Measurements from ENCODE around the gene CERK.
"Not testable (repeated sequence)": the region's sequence is repeated elsewhere in the genome, so short reads cannot be mapped to it uniquely, and the experiment has no call there.

CERK gene, protein sequence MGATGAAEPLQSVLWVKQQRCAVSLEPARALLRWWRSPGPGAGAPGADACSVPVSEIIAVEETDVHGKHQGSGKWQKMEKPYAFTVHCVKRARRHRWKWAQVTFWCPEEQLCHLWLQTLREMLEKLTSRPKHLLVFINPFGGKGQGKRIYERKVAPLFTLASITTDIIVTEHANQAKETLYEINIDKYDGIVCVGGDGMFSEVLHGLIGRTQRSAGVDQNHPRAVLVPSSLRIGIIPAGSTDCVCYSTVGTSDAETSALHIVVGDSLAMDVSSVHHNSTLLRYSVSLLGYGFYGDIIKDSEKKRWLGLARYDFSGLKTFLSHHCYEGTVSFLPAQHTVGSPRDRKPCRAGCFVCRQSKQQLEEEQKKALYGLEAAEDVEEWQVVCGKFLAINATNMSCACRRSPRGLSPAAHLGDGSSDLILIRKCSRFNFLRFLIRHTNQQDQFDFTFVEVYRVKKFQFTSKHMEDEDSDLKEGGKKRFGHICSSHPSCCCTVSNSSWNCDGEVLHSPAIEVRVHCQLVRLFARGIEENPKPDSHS

DNA sequence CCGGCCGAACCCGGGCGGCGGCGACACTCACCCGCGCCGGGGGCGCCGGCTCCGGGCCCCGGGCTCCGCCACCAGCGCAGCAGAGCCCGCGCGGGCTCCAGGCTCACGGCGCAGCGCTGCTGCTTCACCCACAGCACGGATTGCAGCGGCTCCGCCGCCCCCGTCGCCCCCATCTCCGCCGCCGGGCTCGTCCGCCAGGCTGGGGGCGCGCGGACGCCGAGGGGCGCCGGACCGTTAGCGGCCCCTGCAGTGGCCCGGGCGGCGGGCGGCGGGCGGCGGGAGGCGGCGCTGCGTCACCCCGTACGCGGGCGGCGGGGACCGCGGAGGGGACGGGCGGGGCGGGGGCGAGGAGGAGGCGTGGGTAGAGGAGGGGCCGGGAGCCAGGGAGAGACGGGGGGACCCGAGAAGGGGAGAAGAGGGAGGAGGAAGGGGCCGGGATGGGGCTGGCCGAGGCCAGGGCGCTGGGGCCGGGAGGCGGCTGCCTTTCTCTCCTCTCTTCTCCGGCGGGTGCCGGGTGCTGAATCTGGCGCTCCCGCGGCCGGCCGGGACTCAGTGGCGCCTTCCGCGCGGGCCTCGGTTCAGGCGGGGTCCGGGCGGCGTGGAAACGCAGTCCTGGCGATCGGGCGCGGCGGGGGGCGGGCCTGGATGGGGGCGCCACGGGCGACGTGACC lies at the start of gene CERK:
Gene CERK (minus strand): TSS at position 277 of the 671 bp plus-strand sequence. CDS start 104 bp downstream, at position 173.
- DNase-seq (ENCODE audit: low spot score) = peak; percentile 82

DNA sequence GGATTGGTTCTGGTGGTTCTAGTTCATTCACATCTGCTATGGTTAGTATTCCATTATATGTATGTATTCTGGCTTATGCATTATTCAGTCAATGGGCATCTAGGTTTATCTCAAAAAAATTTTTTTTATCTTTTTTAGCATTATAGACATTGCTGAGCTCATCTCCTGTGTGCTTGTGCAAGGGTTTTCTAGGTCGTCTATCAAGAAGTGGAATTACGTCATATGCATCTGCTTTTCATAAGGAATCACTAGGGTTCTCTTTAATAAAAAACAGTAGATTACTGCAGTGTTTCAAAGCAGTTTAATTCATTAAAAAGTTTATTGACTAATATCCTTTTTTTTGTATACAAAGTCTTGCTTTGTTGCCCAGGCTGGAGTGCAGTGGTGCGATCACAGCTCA lies 45.7 kb upstream of the CERK start:
- DNase-seq (ENCODE audit: low spot score) = no peak

DNA sequence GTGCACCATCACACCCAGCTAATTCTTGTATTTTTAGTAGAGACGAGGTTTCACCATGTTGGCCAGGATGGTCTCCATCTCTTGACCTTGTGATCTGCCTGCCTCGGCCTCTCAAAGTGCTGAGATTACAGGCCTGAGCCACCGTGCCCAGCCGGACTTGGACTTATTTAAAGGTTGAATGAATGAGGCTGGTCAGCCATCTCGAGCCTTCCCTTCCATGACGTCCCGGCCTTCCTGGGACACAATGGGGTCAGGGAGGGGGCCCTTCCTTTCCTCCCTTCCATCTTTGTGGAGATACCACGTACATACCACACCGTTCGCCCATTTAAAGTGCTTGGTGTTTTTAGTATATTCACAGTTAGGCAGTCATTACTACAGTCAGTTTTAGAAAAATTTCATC lies 44.1 kb upstream of the CERK start:
- DNase-seq (ENCODE audit: low spot score) = not testable (repeated sequence)

DNA sequence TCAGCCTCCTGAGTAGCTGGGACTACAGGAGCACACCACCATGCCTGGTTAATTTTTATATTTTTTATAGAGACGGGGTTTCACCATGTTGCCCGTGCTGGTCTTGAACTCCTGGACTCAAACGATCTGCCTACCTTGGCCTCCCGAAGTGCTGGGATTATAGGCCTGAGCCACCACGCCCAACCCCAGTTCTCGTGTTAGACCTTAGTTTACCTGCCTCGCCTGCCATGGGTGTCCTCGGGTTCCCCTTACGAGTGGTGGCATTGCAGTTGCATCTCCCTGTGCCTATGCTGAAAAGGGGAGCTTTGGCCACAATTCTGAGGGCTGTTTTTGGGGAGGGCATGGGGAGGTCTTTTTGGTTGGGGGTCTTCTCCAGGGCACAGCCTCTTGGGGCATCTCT lies 43.2 kb upstream of the CERK start:
- DNase-seq (ENCODE audit: low spot score) = no peak

DNA sequence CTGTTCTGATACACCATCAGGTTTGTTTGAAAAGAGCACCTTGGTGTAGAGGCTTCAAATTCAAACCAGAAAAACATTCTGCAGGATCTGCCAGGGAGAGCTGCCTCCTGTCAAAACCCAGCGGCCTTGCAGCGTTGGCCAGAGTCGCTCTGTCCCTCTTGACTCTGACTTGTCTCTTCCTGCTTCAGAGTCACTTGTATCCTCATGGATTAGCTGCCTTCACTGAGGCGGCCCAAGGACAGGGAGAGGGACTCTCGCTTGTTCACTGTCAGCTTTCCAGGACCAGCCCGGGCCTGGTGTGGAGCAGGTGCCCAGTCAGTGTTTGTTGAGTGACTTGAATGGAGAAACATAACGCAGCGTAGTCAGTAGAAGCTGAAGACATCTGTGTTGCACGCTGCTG lies 42.4 kb upstream of the CERK start:
- DNase-seq (ENCODE audit: low spot score) = no peak

DNA sequence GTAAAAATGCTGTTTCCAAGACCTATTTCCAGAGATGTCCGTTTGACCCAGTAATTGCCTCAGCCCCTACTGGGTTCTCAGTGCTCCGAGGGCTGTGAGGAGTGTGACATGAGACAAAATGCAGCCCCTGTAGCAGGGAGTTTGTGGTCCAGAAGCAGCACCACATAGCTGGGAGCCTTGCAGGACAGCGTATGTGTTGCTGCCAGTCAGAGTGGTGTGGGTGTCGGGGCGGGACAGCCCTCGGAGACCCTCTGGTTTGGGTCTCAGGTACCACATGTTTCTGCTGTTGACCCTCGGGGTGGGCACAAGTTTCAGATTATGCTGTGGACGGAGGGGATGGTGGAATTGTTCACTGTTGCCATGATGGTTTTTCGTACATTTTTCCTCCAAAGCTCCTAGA lies 41.6 kb upstream of the CERK start:
- DNase-seq (ENCODE audit: low spot score) = no peak

DNA sequence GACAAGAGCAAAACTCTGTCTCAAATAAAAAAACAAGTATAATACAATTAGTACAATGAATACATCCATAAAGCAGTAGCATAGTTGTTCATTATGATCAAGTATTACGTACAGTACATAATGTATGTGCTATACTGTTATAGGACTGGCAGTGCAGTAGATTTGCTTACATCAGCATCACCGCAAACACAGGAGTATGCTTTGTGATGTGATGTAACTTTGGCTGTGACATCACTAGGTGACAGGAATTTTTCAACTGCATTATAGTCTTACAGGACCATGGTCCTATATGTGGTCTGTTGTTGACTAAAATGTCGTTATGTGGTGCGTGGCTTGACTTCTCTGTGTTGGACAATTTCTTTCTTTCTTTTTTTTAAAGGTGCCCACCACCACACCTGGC lies 41.0 kb upstream of the CERK start:
- no peak for DNase-seq (ENCODE audit: low spot score)

DNA sequence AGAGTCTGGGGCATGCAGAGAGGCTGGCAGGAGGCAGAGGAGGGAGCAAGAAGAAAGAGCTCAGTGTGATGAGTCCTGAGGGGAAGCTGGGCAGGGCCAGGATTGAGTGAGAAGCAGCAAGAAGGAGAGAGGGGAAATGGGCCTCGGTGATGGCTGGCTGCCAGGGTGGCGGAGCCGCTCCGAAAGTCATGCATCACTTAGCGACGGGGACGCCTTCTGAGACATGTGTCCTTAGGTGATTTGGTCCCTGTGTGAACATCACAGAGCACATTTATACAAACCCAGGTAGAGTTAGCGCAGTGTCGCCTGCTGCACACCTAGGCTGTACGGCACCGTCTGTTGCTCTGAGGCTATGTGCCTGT lies 39.5 kb upstream of the CERK start:
- DNase-seq (ENCODE audit: low spot score) = peak; percentile 80

DNA sequence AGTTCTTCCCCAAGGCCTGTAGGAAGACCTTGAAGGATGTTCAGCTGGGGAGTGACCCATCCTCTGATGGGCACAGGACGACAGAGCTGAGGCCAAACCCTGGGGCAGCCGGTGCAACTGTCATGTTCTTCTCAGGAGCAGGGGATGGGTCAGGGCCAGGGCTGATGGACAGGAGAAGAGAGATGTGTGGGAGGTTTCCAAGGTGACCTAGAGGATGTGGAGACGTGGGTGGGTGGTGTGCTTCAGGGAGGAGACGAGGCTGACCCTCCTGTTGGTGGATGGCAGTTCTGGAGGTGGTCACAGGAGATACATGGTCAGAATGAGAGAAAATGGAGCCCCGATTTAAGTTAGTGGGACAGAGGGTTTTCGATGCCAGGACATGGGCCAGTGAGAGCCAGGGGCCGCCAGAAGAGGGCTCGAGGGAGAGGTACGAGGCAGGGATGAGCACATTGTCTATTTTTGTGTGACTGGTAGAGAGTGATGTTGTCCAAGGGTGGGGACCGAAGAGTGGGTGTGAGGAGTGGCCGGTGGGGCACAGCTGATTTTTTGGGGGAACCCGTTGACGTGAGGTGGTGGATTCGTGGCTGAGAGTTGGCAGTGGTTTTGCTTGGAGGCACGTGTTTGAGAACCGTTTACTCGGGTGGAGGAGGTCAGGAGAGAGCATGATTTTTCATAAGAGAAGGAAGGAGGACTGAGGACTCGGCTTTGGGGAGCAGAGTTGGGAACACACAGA lies 39.0 kb upstream of the CERK start:
- no peak for DNase-seq (ENCODE audit: low spot score)

DNA sequence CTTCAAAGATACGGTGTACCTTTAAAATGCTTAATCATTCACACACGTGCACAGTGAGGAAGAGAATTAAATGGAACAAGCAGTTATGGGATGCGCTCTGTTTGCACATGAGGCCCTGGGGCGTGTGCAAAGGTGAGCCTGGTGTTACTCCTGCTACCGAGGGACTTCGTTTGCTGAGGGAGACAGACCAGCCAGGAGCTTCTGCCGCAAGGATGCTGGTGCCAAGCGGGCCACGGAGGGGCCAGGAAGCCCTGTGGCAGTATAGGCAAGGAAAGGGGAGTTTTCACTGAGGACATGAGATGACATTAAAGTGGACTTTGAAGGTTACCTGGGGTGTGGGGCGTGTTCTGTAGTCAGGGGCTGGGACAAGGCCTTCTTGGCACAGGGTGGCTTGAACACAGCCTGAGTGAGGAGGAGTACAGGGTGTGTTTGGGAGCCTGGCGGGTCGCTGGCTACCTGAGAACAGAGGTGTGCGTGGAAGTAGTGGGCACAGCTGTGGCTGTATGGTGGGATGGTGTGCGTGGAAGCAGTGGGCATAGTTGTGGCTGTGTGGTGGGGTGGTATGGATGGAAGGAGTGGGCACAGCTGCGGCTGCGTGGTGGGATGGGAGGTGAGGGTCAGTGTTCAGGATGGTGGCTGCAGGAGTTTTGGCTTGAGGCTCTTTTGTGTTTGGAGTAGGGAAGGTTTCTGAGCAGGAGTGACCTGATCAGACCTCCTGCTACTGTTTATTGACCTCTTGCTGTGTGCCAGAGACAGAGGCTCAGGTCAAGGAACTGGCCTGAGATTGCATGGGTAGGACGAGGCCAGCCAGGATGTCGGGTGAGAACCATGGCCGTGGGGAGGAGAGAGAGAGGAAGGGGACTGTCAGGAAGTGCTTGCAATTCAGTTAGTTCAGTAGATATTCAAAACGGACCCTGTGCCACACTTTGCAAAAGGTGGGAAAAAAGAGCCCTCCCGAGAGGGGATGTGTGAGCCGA lies 38.1 kb upstream of the CERK start:
- no peak for DNase-seq (ENCODE audit: low spot score)

DNA sequence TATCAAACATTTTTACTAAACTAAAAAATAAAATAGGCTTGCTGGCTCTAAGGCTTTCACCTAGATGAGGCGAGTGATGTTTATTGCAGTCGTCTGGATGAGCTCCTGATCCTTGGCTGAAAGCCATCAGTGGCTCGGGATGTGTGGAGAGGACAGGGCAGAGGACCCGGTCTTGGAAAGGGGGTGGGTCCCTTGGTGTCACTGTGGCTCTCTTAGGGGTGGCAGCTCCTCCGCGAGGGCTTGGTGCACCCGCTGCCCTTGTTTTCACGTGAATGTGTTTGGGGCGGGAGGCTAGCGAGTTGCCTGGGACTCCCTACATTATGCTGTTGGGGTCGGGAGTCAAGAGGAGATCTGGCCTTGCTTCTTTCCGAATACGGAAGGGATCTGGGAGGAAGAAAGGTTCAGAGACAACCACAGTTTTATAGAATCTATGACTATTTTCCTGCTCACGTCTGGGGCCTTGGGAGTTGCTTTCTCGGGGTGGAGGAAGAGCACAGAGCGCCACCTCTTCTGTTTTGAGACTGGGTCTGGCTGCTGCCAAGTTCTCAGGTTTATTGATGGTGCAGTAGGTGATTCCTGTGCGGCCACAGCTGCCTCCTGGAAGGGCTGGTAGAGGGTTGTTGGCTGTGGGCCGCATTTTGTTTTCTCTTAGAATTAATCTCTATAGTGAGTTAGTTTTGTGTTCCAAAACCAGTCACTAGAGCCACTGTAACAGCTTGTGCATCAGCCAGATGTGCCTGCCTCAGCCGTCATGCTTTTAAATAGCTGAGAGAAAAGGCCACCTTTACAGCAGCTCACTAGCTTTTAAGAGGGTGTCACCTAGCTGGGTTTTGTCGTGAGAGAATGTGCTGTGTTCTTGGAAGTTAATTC lies 37.2 kb upstream of the CERK start:
- no peak for DNase-seq (ENCODE audit: low spot score)

DNA sequence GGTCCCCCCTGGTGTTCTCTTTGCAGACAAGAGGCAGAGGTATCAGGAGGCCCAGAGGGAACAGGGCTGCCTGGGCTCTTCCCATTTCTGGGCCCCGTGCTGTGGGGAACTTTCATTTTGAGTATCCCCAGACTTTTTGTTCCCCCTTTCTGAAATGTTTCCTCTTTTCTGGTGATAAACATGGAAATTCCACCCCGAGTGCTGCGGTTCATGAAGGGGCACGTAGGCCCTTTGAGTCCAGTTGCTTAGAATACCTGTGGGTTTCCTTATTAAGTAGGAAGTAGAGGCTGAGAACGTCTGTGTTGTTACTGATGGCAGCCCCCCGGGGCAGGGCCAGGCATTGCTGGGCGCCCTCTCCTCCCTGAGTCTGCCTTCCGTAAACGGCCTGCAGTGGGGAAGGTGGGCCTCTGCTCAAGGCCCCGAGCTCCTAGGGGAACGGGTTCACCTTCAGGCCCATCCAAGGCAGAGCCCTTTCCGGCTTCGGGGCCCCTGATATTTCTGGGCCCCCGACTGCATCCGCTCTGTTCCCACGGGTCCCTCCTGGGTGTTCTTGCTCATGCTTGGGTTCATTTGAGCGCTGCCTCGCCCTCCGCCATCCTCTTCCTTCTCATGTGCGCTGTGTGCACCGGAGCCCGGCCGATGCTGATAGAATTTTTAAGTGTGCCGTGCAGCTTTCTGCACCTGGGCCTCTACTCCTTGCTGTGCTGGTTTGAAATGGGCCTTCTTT lies 36.4 kb upstream of the CERK start:
- peak; percentile 69 for DNase-seq (ENCODE audit: low spot score)

DNA sequence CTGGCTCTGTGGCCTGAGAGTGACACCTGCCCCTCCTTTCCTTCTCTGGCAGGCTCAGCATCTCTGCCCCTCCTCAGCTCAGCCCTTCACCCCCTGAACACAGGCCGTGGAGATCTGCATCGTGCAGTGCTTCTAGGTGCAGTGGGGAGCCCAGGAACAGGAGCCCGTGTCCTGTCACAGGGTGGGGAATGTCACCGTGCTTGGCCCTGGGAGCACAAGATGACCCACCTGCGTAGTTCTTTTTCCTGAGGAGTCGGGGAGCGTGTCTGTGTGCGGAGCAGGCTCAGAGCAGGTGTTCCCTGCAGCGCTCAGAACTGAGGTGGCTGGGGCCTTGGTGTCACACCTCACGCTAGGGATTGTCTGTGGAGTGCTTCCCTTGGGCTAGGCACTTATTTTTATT lies 35.0 kb upstream of the CERK start:
- no peak for DNase-seq (ENCODE audit: low spot score)

DNA sequence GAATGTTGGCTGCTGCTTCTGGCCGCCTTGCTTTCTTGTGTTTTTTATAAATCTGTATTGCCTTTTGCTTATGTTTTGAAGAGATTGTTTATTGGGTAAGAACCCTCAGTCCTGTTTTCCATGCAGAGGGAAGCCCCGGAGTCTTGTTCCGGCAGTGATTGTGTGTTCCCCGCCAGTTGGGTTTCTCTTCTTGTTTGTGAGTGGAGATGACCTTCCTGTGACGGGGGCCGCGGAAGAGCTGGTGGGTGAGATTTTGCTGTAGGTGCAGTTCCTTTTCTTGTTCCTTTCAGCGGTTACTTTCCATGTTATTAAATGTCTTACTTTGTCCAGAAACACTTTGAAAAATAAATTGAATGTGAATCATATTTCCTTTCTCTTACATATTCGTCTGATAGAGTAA lies 32.7 kb upstream of the CERK start:
- DNase-seq (ENCODE audit: low spot score) = peak; percentile 67

DNA sequence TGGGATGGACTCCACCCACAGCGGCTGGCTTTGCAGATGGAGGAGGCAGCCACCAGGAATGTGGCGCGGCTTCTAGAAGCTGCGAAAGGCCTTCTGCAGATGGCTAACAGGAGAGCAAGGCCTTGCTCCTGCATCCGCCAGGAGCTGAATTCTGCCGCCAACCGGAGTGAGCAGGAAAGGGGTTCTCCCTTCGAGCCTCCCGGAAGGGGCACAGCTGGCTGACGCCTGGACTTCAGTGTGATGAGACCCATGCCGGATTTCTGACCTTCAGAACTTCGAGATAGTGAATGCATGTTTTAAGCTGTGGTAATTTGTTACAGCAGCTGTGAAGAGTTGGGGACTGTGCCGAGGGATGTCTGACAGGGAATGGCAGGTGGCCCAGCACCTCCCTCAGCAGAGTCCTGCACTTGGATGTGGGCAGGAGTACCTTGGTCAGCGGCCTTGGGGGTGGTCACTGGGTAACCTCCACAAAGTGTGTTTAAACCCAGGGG lies 32.1 kb upstream of the CERK start:
- no peak for DNase-seq (ENCODE audit: low spot score)

DNA sequence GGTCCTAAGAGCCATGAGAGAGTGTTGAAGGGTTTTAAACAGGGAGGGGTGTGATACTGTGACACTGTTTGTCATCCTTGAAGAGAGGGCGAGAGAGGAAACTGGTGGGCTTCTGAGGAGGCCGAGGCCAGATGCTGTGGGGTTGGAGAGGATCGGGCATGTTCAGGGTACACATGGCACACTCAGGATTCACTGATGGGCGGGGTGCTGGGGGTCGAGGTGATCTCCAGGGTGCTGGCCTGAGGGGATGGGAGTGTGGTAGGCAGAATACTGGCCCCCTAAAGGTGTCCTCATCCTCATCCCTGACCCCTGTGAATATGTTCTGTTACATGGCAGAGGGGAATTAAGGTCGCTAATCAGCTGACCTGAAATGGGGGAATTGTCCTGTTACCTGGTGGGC lies 31.7 kb upstream of the CERK start:
- no peak for DNase-seq (ENCODE audit: low spot score)

DNA sequence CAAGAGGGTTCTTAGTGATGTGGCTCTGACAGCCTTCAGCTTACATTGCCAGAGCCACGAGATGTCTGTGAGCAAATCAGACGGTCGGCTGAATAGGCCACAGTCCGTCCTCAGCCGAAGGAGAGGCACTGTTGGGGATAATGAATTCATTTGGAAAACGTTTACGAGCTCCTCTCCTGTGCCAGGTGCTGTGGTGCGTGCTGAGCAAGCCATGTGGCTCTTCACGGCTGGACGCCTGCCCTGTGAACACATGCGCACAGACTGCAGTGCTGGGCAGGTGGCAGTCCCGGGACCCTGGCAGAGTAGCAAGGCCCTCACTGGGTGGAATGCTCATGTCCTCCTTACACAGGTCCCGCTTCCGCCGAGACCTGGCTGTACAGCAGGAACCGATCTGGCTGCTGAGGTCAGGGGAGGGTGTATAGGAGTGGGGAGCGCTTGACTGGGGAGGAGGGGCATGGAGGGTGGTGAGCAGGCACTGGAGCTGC lies 31.2 kb upstream of the CERK start:
- no peak for DNase-seq (ENCODE audit: low spot score)

DNA sequence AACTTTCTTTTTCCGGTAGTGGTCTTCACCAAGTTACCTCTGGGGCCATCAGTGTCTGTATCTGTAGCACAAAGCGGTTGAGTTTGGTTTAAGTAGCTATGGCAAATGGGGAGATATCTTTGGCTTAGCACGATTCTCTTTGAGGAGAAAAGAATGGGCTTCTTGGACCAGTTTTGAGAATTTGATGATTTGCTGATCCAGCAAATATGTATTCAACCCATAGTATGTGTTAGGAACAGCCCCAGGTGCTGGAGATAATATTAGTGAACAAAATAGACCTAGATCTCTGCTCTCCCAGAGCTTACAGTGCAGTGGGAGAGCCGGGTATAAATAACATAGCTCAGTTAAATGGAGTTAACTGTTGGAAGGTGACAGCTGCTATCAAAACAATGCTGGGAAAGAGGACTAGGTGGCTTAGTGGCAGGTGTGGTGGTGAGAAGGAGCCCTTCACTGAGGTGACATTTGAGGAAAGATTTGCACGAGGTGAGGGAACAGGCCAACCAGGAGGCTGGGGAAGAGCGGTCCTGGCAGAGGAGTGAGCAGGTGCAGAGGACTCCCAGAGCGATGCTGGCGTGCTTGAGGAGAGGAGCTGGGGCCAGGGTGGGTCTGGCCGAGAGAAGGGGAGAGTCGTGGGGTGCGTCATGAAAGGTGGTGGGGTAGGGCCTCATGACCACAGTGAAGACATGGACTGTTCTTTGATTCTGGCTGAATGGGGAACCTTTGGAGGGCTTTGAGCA lies 29.4 kb upstream of the CERK start:
- no peak for DNase-seq (ENCODE audit: low spot score)

DNA sequence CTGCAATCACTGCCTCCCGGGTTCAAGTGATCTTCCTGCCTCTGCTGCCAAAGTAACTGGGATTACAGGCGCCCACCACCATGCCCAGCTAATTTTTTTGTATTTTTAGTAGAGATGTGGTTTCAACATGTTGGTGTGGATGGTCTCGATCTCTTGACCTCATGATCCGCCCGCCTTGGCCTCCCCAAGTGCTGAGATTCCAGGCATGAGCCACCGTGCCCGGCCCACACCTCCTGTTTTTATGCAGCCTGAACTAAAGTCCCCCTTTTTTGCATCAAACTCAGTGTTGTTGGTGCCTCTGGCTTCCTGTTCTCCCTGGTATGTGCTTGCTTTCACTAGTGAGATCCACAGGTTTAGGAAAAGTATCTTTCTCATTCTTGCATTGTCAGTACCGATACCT lies 28.6 kb upstream of the CERK start:
- no peak for DNase-seq (ENCODE audit: low spot score)
